ENCODE measurements around the gene SEPTIN8. TPM values are rescaled to one million over a fixed set of nuclear protein-coding genes. Genes with fewer than 3 reads are reported as not detected.
A peak's percentile ranks its signal among the peaks of the same experiment; 100 is the strongest.

Gene SEPTIN8
- 30.4 TPM for total RNA-seq
- long read RNA-seq, full-length matches to known transcripts = 30 of 67 reads
- long read RNA-seq, partial matches to known transcripts = 13 of 67 reads
- long read RNA-seq, other reads (novel, unspliced or antisense) = 24 of 67 reads

DNA sequence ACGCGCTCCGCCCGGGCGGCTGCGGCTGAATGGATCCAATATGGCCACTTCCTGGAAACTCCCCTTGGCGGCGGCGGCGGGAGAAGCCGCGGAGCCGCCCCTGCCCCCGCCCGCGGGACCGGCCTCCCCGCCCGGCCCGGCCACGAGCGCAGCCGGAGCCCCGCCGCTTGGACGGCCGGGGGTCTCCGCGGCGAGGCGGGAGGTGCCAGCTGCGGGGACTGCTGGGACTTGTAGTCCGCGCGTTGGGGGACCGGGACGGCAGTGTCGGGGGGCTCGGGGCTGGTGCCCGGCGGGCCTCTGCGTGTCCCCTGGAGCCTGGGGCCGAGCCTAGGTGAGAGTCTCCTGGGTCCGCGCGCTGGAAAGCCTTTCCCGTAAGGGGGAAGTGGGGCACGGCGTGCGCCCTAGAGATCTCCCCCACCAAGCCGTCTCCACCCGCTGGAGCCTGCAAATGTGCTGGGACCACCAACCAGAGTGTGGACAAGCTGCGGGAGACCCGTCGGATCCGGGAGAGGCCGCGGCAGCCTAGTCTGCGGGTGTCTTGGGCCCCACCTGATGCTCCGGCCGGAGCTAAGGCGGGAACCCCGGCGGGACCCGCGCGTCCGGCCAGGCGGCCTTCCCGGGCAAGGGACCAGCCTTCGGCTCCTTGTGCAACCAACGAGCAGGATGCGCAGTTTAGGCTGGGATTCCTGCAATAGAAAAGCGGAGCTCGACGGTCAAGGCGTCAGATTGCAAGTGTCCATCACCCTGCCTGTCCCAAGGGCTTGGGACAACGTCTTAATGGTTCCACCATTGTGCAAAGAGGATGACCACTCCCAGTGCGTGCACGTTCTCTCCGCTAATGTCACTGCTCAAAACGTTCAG, at the start of gene SEPTIN8:
TSS of gene SEPTIN8 (minus strand) at position 31 of the 861 bp plus-strand sequence. CDS start 102 bp downstream, outside the sequence.
- intact Hi-C loops (cut with micrococcal nuclease) = no loop called here
- peak; percentile 77 for DNase-seq
- peak; percentile 70 for ATAC-seq

DNA sequence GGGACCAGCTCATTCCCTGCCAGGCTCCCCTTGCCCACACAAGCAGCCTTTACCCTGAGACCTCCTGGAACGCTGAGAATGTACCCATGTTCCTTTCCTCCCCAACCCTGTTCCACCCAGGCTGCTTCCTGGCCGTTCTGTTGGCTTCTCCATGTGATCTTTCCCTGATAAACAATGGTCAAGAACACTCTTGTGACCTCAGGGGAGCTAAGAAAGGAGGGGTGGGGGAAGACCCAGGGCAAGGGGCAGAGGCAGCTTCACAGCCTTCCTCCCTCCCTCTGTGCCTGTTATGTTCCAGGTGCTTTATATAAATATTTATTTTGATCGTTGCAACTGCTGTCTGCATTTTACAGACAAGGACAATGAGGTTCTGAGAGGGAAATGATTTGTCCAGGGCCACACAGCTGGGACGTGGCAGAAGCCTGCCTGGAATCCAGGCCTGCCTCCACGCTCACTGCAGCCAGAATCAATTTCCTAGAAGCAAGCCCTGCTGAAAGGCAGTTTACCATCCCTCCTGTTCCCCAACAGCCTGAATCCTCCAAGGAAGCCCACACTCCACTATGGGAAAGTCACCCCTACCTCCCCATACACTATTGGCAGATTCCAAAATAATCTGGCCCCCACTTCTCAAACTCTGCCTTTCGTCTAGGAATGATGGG, 49.5 kb upstream of the SEPTIN8 start:
- ATAC-seq (no peak), DNase-seq (no peak)
- intact Hi-C loops (cut with micrococcal nuclease) = no loop called here

GRCh38 chr5:132825834-132826391, 48.9 kb upstream of the SEPTIN8 start:
- ATAC-seq (no peak), DNase-seq (no peak)
- intact Hi-C loops (cut with micrococcal nuclease) = no loop called here

- DNase-seq (no peak), ATAC-seq (no peak)
- intact Hi-C loops (cut with micrococcal nuclease) = no loop called here
Observed at GRCh38 chr5:132825033-132825833, 48.2 kb upstream of the SEPTIN8 start.

- DNase-seq (no peak), ATAC-seq (no peak)
- intact Hi-C loops (cut with micrococcal nuclease) = no loop called here
Observed at GRCh38 chr5:132824426-132824825, 47.4 kb upstream of the SEPTIN8 start.

- intact Hi-C loops (cut with micrococcal nuclease) = no loop called here
Observed at GRCh38 chr5:132823481-132824050, 46.5 kb upstream of the SEPTIN8 start.

DNA sequence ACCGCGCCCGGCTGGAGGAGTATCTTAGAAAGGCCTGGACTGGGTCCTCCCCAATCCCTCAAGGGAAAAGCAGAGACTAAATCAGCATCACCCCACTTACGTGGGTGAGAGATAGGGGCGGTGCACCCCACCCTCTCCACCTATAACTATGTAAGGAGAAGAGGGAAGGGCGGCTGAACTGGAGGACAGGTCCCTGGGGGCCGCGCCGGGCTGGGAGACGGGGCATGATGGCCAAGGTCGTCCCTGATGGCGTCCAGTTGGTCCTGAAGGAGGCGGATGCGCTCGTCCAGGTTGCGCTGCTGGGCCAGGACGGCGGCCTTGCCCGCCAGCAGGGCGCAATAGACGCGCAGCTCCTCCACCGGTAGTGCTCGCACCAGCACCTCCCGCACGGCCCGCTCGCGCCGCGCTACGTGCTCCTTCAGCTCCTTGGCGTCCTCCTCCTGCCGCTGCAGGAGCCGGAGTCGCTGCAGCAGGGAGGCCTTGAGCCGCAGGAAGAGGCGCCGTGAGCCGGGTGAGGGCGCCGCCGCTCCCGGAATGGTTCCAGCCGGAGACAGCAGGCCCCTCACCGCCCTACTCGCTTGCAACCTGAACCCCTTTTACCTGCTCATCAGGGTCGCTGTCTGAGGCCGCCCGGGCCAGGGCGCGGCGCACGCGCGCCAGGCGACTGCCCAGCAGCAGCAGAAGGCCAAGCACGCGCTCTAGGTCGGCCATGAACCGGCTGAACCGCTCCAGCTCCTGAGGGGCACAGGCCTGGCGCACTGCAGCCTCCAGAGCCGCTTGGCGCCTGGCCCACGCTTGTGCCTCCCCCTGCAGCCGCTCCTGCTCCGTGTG, 45.8 kb upstream of the SEPTIN8 start:
- ATAC-seq (peak; percentile 29), DNase-seq (peak; percentile 43)
- intact Hi-C loops (cut with micrococcal nuclease) = no loop called here

More at GRCh38 chr5:132823481-132824050, 46.5 kb upstream of the SEPTIN8 start:
- DNase-seq (no peak), ATAC-seq (peak; percentile 24)

- DNase-seq (no peak), ATAC-seq (peak; percentile 16)
- intact Hi-C loops (cut with micrococcal nuclease) = no loop called here
Observed at GRCh38 chr5:132821791-132822190, 44.8 kb upstream of the SEPTIN8 start.

GRCh38 chr5:132821350-132821749, 44.3 kb upstream of the SEPTIN8 start:
- ATAC-seq (no peak), DNase-seq (no peak)
- intact Hi-C loops (cut with micrococcal nuclease) = no loop called here

DNA sequence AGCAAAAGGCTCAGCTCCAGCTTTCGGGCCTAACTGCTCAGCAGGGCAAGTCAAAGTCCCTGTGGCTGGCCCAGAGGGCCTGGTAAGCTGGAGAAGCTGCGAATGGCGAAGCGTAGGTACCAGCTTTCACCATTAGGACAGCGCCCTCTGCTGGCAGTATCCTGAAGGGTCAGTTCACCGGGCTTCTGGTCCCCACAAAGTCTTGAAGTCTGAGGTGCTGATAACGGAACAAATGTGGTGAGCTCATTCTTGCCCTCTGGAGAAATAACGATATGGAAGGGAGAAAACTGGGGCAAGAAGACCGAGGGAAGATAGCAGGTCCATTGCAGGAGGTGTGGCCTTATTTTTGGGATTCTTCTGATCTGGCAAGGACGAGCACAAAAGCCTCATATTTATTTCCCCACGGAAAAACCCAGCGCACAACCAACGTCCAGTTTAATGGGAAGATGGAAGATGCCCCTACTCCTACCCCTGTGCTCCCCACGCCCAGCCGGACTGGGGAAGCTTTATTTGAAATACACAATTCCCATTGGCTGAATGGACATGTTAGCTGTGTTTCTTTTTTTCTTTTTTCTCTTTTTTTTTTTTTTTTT, 43.2 kb upstream of the SEPTIN8 start:
- ATAC-seq = peak; percentile 85
- intact Hi-C loops (cut with micrococcal nuclease) = no loop called here
- peak; percentile 93 for DNase-seq

- intact Hi-C loops (cut with micrococcal nuclease) = no loop called here
- ATAC-seq = no peak
- no peak for DNase-seq
Observed at GRCh38 chr5:132819468-132819867, 42.4 kb upstream of the SEPTIN8 start.

DNA sequence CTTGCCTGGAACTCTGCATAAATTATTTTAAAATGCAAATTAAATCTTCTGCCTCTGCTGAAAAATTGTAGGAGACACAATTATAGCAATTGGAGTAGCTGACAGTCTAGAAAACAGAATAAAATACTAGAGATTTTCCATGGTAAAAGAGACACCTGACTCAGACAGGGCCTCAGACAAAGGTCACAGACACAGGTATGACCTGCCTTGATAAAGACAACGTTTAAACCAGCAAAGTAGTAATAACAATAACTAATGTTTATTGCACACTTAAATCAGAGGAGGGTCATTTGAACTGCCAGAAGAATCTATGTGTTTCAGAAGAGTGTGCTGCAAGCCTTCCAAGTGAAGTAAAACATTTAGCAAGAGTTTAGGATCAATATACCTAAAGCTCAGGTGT, 40.0 kb upstream of the SEPTIN8 start:
- intact Hi-C loops (cut with micrococcal nuclease) = no loop called here

DNA sequence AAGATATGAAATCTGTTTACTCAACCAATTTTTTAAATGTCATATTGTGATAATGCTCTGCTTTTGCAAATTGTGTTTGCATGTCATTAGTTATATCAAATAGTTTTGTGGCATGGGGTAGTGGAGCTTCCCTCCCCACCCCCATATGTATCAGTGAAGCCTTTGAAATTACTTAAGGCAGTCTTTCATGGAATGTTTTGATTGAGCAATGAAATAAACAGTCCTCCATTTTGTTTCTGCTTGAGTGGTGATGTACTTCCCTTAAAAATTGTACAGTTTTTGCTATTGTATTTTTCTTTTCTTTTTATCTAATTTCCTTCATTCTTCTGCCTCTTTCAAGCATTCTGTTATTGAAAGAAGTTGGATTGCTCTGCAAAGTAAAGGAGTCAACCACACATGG, 39.5 kb upstream of the SEPTIN8 start:
- intact Hi-C loops (cut with micrococcal nuclease) = no loop called here
- ATAC-seq (no peak), DNase-seq (no peak)

More for the DNA sequence above, 40.0 kb upstream of the SEPTIN8 start:
- ATAC-seq = no peak
- no peak for DNase-seq

DNA sequence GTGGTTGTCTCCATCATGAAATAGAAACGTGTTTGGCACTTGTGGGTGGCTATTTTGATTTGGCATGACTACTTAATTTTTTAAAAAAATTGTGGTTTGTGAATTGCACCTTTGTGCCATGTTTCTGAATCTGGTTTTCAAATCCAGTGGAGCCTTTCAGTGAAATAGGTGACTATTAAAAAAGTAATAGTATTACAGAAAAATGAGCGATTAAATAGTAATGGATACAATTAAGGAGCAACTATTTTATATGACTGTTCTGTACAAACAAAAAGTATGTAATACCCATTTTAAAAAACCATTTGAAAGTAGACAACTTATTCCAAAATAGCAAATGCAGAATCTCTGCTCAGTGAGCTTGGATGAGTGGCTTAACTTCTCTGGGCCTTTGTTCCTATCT, 39.0 kb upstream of the SEPTIN8 start:
- intact Hi-C loops (cut with micrococcal nuclease) = no loop called here
- no peak for DNase-seq
- ATAC-seq = no peak

DNA sequence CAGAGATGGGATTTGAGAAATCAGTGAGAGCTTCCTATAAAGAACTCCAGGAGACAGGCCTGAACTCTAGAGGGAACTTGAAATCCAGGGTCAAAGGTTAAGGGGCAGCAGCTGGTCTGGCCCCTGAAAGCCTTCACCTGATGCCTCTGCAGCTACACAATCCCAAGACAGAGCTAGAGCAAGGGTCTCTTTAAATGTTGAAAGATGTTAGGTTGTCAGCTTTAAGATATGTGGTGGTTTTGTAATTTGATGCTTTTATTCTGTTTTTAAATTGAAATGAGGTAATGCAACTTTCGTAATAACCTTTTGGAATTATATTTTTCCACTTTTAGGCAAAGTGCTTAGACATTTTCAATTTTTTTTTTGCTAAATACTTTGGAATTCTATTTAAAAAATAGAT, 38.4 kb upstream of the SEPTIN8 start:
- DNase-seq (no peak), ATAC-seq (no peak)
- intact Hi-C loops (cut with micrococcal nuclease) = no loop called here

- ATAC-seq (no peak), DNase-seq (no peak)
- intact Hi-C loops (cut with micrococcal nuclease) = no loop called here
Observed at GRCh38 chr5:132814503-132815294, 37.7 kb upstream of the SEPTIN8 start.

Measured in left ventricle myocardium superior (tissue), 1 donor.